ENCODE data around the gene IGFBP2.

- TF ChIP-seq EZH2phosphoT487 (IDR thresholded peaks at IDR 0.05; ENCODE audit: low read depth, severe bottlenecking, unreplicated experiment) (no peak), CTCF (IDR thresholded peaks at IDR 0.05; ENCODE audit: poor library complexity) (no peak)
Measured at GRCh38 chr2:216637472-216637871, 4.3 kb downstream of the IGFBP2 start.
